CD14-positive monocyte (primary cell): Measurements from ENCODE around the gene ABCB1. TPM values are rescaled to one million over a fixed set of nuclear protein-coding genes. Genes with fewer than 3 reads are reported as not detected.

Source experiments
- DNase-seq, 3 donors: peaks; one replicate each; pipeline ENCODE4 v3.0.0-alpha.2; 2011 to 2022
- H2AFZ ChIP-seq: 2 replicates; pipeline ENCODE4 v1.6.0; 2012; ENCODE audit warnings: mild to moderate bottlenecking, low read depth, low read length, inconsistent platforms; ENCODE audit not compliant: insufficient read depth, poor library complexity, severe bottlenecking
- H3K27ac ChIP-seq, 2 donors: 1 replicate in 1 of 2; 2 replicates in 1 of 2; pipeline ENCODE4 v1.5.1; 2012 to 2013; ENCODE audit warnings: low read length in 2 of 2, control low read depth in 1 of 2, inconsistent platforms in 1 of 2, low read depth in 1 of 2, mild to moderate bottlenecking in 1 of 2
- H3K27me3 ChIP-seq, 2 donors: one replicate each; pipeline versions ENCODE4 v1.6.0 to v1.6.1; 2011 to 2013; ENCODE audit warnings: low read length in 2 of 2; ENCODE audit not compliant: control insufficient read depth in 2 of 2, insufficient read depth in 2 of 2
- H3K36me3 ChIP-seq, 2 donors: replicated peaks in 1 of 2; 1 replicate in 1 of 2; 2 replicates in 1 of 2; pipeline versions ENCODE4 v1.5.1 to v1.6.1; 2012 to 2013; ENCODE audit warnings: low read length in 2 of 2, control low read depth in 1 of 2, inconsistent platforms in 1 of 2, mild to moderate bottlenecking in 1 of 2; ENCODE audit not compliant: insufficient read depth in 2 of 2, control insufficient read depth in 1 of 2
- H3K4me1 ChIP-seq, 2 donors: 1 replicate in 1 of 2; 2 replicates in 1 of 2; pipeline versions ENCODE4 v1.5.1 to v1.6.1; 2012 to 2013; ENCODE audit warnings: low read length in 2 of 2, control low read depth in 1 of 2, inconsistent platforms in 1 of 2, mild to moderate bottlenecking in 1 of 2, moderate library complexity in 1 of 2; ENCODE audit not compliant: insufficient read depth in 2 of 2, control insufficient read depth in 1 of 2
- H3K4me2 ChIP-seq: replicated peaks from 2 replicates; pipeline ENCODE3; 2012; ENCODE audit warnings: low read length, moderate library complexity, mild to moderate bottlenecking; ENCODE audit not compliant: poor library complexity, severe bottlenecking; ENCODE audit errors: extremely low read depth
- H3K4me3 ChIP-seq, 3 experiments: fragments of 200-600 bp in 1 of 3; sonication (generic) in 1 of 3; replicated peaks in 1 of 3; 1 replicate in 2 of 3; 2 replicates in 1 of 3; pipeline ENCODE4 v1.5.1; 2011 to 2013; ENCODE audit warnings: low read length in 3 of 3, mild to moderate bottlenecking in 3 of 3, control low read depth in 2 of 3, low read depth in 2 of 3, inconsistent platforms in 1 of 3, moderate library complexity in 1 of 3
- H3K79me2 ChIP-seq: 2 replicates; pipeline ENCODE4 v1.6.0; 2012; ENCODE audit warnings: mild to moderate bottlenecking, control low read depth, inconsistent platforms, low read length, moderate library complexity; ENCODE audit not compliant: insufficient read depth
- H3K9ac ChIP-seq: 2 replicates; pipeline ENCODE4 v1.6.0; 2017; ENCODE audit warnings: low read length, mild to moderate bottlenecking; ENCODE audit not compliant: insufficient read depth, poor library complexity, severe bottlenecking
- H3K9me3 ChIP-seq, 2 donors: replicated peaks in 1 of 2; 1 replicate in 1 of 2; 2 replicates in 1 of 2; pipeline versions ENCODE4 v1.5.1 to v1.6.1; 2012 to 2013; ENCODE audit warnings: low read length in 2 of 2, control low read depth in 1 of 2; ENCODE audit not compliant: control insufficient read depth in 1 of 2, insufficient read depth in 1 of 2
- H4K20me1 ChIP-seq: 2 replicates; pipeline ENCODE4 v1.6.0; 2012; ENCODE audit warnings: mild to moderate bottlenecking, low read length, control low read depth, moderate library complexity; ENCODE audit not compliant: insufficient read depth
- H3K27ac Mint-ChIP-seq, 7 donors: one replicate each; pipeline ENCODE4 v1.8.0; 2020; ENCODE audit warnings: mild to moderate bottlenecking in 7 of 7, mixed read lengths in 7 of 7, moderate library complexity in 6 of 7, inconsistent platforms in 2 of 7
- H3K27me3 Mint-ChIP-seq, 3 donors: one replicate each; pipeline ENCODE4 v1.8.0; 2021 to 2022; ENCODE audit warnings: low read depth in 3 of 3, mild to moderate bottlenecking in 3 of 3, mixed read lengths in 3 of 3, moderate library complexity in 3 of 3, inconsistent platforms in 1 of 3
- H3K36me3 Mint-ChIP-seq, 2 donors: one replicate each; pipeline ENCODE4 v1.8.0; 2020; ENCODE audit warnings: mixed read lengths in 2 of 2, inconsistent platforms in 1 of 2, mild to moderate bottlenecking in 1 of 2
- H3K4me1 Mint-ChIP-seq: one replicate; pipeline ENCODE4 v1.8.0; 2020; ENCODE audit warnings: mild to moderate bottlenecking, mixed read lengths
- H3K4me3 Mint-ChIP-seq, 2 donors: one replicate each; pipeline ENCODE4 v1.8.0; 2020; ENCODE audit warnings: mild to moderate bottlenecking in 2 of 2, mixed read lengths in 2 of 2, moderate library complexity in 1 of 2
- H3K9me3 Mint-ChIP-seq, 7 donors: one replicate each; pipeline ENCODE4 v1.8.0; 2020 to 2022; ENCODE audit warnings: mixed read lengths in 7 of 7, mild to moderate bottlenecking in 6 of 7, moderate library complexity in 6 of 7, inconsistent platforms in 2 of 7
- WGBS: methylation state at CpG from one replicate; pipeline ENCODE4 v1.1.5; 2013; ENCODE audit warnings: missing lambda C conversion rate; ENCODE audit not compliant: insufficient coverage; 5-methylcytosine and 5-hydroxymethylcytosine counted together
- intact Hi-C, 2 donors: fragments of 100-400 bp; cut with micrococcal nuclease; formaldehyde crosslinking; loops; one replicate each; pipeline versions ENCODE4 v1.15.0 to v1.15.1; 2023
- polyA plus RNA-seq, 3 donors: library from polyadenylated mRNA; depleted of rRNA in 1 of 3; unstranded in 2 of 3; stranded (reverse) in 1 of 3; fragments of 300-500 nt in 2 of 3; fragments of >200 nt in 1 of 3; fragmentation: Illumina TruSeq in 2 of 3; gene quantifications; 1 replicate in 2 of 3; 2 replicates in 1 of 3; pipeline ENCODE4 v1.2.3, GENCODE V29; 2012 to 2021
- TF ChIP-seq, protein P1 (sequence below): fragments of 200-600 bp; IDR thresholded peaks from one replicate; pipeline ENCODE4 v1.8.0; 2022; ENCODE audit warnings: antibody characterized with exemption, mild to moderate bottlenecking

Gene ABCB1
- polyA plus RNA-seq, 3 donors: 0.24 TPM; not detected in 2

GRCh38 chr7:87505122-87505521, 95.6 kb downstream of the ABCB1 start:
- Mint-ChIP-seq H3K27ac (no peak overlapping the region), H3K36me3 (no peaks in the 10 kb centered on the region), H3K27me3 (peaks cover 0 to 2% (median 0%) of the 10 kb centered on the region in 3 donors), H3K9me3 (no peaks in the 10 kb centered on the region), H3K4me1 (peaks cover 2% of the 10 kb centered on the region), H3K4me3 (no peak overlapping the region)
- Histone ChIP-seq H4K20me1 (no peaks in the 10 kb centered on the region), H3K4me1 (no peaks in the 10 kb centered on the region), H2AFZ (no peak overlapping the region), H3K27me3 (no peaks in the 10 kb centered on the region), H3K4me2 (no peak overlapping the region), H3K27ac (no peak overlapping the region), H3K9ac (no peak overlapping the region), H3K79me2 (no peaks in the 10 kb centered on the region), H3K9me3 (no peaks in the 10 kb centered on the region), H3K4me3 (no peak overlapping the region), H3K36me3 (no peaks in the 10 kb centered on the region)
- DNase-seq: no peak
- TF ChIP-seq, protein P1, sequence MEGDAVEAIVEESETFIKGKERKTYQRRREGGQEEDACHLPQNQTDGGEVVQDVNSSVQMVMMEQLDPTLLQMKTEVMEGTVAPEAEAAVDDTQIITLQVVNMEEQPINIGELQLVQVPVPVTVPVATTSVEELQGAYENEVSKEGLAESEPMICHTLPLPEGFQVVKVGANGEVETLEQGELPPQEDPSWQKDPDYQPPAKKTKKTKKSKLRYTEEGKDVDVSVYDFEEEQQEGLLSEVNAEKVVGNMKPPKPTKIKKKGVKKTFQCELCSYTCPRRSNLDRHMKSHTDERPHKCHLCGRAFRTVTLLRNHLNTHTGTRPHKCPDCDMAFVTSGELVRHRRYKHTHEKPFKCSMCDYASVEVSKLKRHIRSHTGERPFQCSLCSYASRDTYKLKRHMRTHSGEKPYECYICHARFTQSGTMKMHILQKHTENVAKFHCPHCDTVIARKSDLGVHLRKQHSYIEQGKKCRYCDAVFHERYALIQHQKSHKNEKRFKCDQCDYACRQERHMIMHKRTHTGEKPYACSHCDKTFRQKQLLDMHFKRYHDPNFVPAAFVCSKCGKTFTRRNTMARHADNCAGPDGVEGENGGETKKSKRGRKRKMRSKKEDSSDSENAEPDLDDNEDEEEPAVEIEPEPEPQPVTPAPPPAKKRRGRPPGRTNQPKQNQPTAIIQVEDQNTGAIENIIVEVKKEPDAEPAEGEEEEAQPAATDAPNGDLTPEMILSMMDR: no peak
- intact Hi-C loops: no loop called here
- 94% methylated on average over 2 of the region's 5 CpGs for WGBS

DNA sequence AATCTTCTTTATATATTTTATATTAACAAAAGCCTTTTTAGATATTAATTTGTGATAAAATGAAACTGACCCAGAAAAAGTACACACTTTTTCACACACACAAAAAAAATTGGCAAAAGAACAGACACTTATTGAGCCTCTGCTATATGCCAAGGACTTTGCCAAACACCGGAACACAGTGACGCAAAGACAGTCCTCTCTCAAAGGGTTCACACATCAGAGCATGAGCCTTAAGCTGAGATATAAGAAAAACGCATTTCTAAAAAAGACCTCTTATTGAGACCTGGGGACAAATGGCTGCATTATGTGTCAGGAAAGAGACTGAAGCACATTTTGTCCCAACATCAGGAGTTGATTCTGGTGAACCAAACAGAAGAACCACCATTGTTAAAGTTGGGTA, 101.2 kb downstream of the ABCB1 start:
- DNase-seq: no peak
- Histone ChIP-seq H3K27ac (no peak overlapping the region), H4K20me1 (no peaks in the 10 kb centered on the region), H3K27me3 (no peaks in the 10 kb centered on the region), H2AFZ (no peak overlapping the region), H3K36me3 (no peaks in the 10 kb centered on the region), H3K79me2 (no peaks in the 10 kb centered on the region), H3K9me3 (no peaks in the 10 kb centered on the region), H3K4me3 (no peak overlapping the region), H3K4me1 (no peaks in the 10 kb centered on the region), H3K9ac (no peak overlapping the region), H3K4me2 (no peak overlapping the region)
- intact Hi-C loops: no loop called here
- no CpG with 5 or more reads among the region's 3 CpGs for WGBS
- H3K4me3 Mint-ChIP-seq: no peak overlapping the region
- no peak overlapping the region for H3K27ac Mint-ChIP-seq
- H3K36me3 Mint-ChIP-seq: no peaks in the 10 kb centered on the region
- TF ChIP-seq, protein P1: no peak
- no peaks in the 10 kb centered on the region for H3K4me1 Mint-ChIP-seq
- H3K27me3 Mint-ChIP-seq: no peaks in the 10 kb centered on the region
- H3K9me3 Mint-ChIP-seq: no peaks in the 10 kb centered on the region
